Peyer's patch (tissue), 4 donors: Measurements from ENCODE around the gene PRICKLE3. TPM values are rescaled to one million over a fixed set of nuclear protein-coding genes. Genes with fewer than 3 reads are reported as not detected.

Source experiments
- DNase-seq, 3 donors: peaks; one replicate each; pipeline ENCODE4 v3.0.0-alpha.2; 2017 to 2019
- H3K27ac ChIP-seq, 4 donors: fragments of 200-600 bp; sonication (generic); one replicate each; pipeline ENCODE4 v1.5.1; 2016 to 2019
- H3K27me3 ChIP-seq, 2 donors: fragments of 200-600 bp; sonication (generic); one replicate each; pipeline ENCODE4 v1.5.1; 2019
- H3K36me3 ChIP-seq, 3 donors: fragments of 200-600 bp; sonication (generic); one replicate each; pipeline ENCODE4 v1.5.1; 2016 to 2019
- H3K4me1 ChIP-seq, 4 donors: fragments of 200-600 bp; sonication (generic); one replicate each; pipeline ENCODE4 v1.5.1; 2016 to 2019
- H3K4me3 ChIP-seq, 4 donors: fragments of 200-600 bp; sonication (generic); 1 replicate in 3 of 4; 2 replicates in 1 of 4; pipeline ENCODE4 v1.5.1; 2016 to 2019; ENCODE audit warnings: mild to moderate bottlenecking in 1 of 4
- H3K9me3 ChIP-seq, 4 donors: fragments of 200-600 bp; sonication (generic); one replicate each; pipeline ENCODE4 v1.5.1; 2016 to 2019; ENCODE audit warnings: mild to moderate bottlenecking in 1 of 4
- POLR2A ChIP-seq, 2 donors: fragments of 450-650 bp; IDR thresholded peaks; one replicate each; pipeline ENCODE4 v1.5.1; 2017; ENCODE audit warnings: antibody characterized with exemption in 2 of 2, mild to moderate bottlenecking in 2 of 2, moderate library complexity in 2 of 2
- total RNA-seq, 4 donors: library from RNA; depleted of rRNA; stranded (reverse); fragments of >200 nt; gene quantifications; one replicate each; pipeline ENCODE4 v1.1.0, GENCODE V29; 2016
- TF ChIP-seq, protein P1 (sequence below), 6 experiments: fragments of 450-650 bp in 4 of 6; fragments of 200-600 bp in 2 of 6; sonication (generic) in 1 of 6; IDR thresholded peaks; one replicate each; pipeline ENCODE4 v1.5.1; 2017 to 2019; ENCODE audit warnings: antibody characterized with exemption in 6 of 6, mild to moderate bottlenecking in 3 of 6, moderate library complexity in 1 of 6

PRICKLE3 gene
- total RNA-seq, 4 donors from 2014 or later: 22.5 to 47.0 (median 26.8) TPM

DNA sequence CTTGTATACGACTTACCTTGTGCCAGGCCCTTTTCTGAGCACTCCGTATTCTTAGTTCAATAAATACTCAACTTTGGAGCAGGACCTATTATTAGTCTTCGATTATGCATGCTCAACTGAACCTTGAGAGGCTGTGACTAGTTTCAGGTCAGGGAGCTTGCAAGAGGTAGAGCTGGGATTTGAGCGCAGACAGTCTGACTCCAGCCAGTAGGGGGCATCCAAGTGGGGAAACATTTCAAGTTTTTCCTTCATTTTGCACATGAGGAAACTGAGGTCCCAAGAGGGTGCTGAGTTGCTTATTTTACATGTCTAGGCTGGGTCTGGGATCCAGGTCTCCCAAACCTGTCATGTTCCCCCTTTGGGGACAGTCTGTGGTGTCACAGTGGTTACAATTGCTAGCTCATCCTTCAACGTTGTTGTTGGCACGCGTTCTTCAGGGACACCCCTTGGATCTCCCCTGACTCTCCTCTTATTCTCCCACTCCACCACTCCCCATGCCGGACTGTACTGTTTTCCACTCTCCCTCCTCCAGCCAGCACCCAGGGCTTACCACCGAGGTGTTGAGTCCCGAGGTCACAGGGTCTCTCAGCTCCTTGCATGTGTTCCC, 6.7 kb upstream of the PRICKLE3 start:
- no peaks in the 10 kb centered on the region for H3K9me3 ChIP-seq
- no peak for TF ChIP-seq POLR2A (IDR thresholded peaks at IDR 0.05)
- TF ChIP-seq, protein P1, sequence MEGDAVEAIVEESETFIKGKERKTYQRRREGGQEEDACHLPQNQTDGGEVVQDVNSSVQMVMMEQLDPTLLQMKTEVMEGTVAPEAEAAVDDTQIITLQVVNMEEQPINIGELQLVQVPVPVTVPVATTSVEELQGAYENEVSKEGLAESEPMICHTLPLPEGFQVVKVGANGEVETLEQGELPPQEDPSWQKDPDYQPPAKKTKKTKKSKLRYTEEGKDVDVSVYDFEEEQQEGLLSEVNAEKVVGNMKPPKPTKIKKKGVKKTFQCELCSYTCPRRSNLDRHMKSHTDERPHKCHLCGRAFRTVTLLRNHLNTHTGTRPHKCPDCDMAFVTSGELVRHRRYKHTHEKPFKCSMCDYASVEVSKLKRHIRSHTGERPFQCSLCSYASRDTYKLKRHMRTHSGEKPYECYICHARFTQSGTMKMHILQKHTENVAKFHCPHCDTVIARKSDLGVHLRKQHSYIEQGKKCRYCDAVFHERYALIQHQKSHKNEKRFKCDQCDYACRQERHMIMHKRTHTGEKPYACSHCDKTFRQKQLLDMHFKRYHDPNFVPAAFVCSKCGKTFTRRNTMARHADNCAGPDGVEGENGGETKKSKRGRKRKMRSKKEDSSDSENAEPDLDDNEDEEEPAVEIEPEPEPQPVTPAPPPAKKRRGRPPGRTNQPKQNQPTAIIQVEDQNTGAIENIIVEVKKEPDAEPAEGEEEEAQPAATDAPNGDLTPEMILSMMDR (IDR thresholded peaks at IDR 0.05): peak in 5 of 6 experiments; percentile 40 to 46 (median 45)
- H3K27ac ChIP-seq: no peak overlapping the region
- H3K4me1 ChIP-seq: no peaks in the 10 kb centered on the region
- H3K36me3 ChIP-seq: no peaks in the 10 kb centered on the region
- DNase-seq: no peak
- H3K27me3 ChIP-seq: no peaks in the 10 kb centered on the region
- H3K4me3 ChIP-seq: no peak overlapping the region

DNA sequence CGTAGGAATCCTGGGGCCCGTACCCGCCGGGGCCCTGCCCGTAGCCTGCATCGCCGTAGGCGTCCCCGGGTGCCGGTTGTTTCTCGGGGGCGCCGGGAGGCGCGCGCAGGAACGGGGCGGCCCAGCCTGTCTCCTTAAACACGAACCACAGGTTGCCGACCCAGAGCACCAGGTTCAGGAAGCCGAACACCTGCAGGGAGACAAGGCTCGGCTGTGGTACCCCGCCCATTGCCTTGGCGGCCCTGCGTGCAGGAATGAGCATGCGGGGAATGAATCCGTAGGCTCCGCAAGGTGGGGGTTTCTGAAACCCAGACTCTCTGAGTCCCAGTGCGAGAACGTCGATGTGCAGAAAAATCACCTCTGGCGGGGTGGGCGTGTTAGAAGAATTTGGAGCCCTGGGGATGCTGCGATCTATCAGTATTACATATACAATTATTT, 5.4 kb upstream of the PRICKLE3 start:
- no peaks in the 10 kb centered on the region for H3K9me3 ChIP-seq

DNA sequence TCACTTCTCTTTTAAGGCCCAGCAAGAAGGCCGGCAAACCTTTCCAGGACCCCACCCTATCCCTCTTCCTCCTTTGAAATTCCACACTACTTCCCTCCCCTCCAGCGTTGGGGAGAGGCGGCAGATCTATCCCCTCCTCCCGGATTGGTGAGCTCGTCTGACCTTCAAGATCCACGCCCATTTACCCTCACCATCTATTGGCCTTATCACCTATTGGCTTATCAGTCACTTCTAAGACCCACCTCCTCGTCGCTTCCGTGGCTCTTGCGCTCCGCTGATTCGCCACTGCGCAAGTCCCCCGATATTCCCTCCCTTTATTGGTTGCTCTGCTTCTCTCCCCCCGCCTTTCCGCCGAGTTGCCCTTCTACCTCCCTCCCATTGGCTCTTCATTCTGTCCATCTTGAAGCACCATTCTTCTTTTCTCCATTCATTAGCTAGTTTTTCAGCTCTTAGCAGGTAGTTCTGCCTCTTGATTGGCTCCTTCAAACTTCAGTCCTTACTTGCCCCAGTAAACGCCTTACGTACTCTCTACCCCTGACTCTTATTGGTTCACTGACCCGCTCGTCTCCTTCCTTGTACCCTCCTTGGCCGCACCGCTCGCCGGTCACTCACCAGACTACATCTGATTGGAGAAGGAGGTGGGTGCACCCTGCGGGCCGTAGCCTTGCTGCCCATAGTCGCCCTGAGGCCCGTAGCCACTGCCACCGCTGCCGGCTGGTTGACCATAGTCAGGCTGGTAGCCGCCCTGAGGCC, 4.8 kb upstream of the PRICKLE3 start:
- H3K36me3 ChIP-seq: no peaks in the 10 kb centered on the region
- H3K27ac ChIP-seq: peak overlapping the region; percentile 84 to 92 (median 86)
- DNase-seq: peak; percentile 85 to 95 (median 88)
- peak overlapping the region; percentile 49 to 70 (median 60) for H3K4me3 ChIP-seq
- no peaks in the 10 kb centered on the region for H3K9me3 ChIP-seq
- no peaks in the 10 kb centered on the region for H3K27me3 ChIP-seq
- peak; percentile 84 to 89 for TF ChIP-seq POLR2A (IDR thresholded peaks at IDR 0.05)
- TF ChIP-seq, protein P1 (IDR thresholded peaks at IDR 0.05): peak in 1 of 6 experiments; percentile 14
- no peaks in the 10 kb centered on the region for H3K4me1 ChIP-seq

More for the DNA sequence above, 5.4 kb upstream of the PRICKLE3 start:
- Histone ChIP-seq H3K36me3 (no peaks in the 10 kb centered on the region), H3K27me3 (no peaks in the 10 kb centered on the region), H3K4me3 (peak overlapping the region; percentile 49 to 70 (median 60)), H3K4me1 (no peaks in the 10 kb centered on the region), H3K27ac (peak overlapping the region; percentile 81 to 91 (median 84))
- TF ChIP-seq, protein P1 (IDR thresholded peaks at IDR 0.05): no peak
- no peak for TF ChIP-seq POLR2A (IDR thresholded peaks at IDR 0.05)
- DNase-seq: no peak

- Histone ChIP-seq H3K27me3 (no peaks in the 10 kb centered on the region), H3K4me1 (peaks cover 0 to 6% (median 0%) of the 10 kb centered on the region in 4 donors), H3K4me3 (peak overlapping the region in 1 of 4 donors; percentile 55), H3K27ac (peak overlapping the region in 3 of 4 donors; percentile 72 to 92 (median 87)), H3K36me3 (no peaks in the 10 kb centered on the region), H3K9me3 (no peaks in the 10 kb centered on the region)
- DNase-seq: no peak
- no peak for TF ChIP-seq POLR2A (IDR thresholded peaks at IDR 0.05)
- TF ChIP-seq, protein P1 (IDR thresholded peaks at IDR 0.05): no peak
These were observed 3.4 kb upstream of the PRICKLE3 start for GRCh38 chrX:49189606-49190005.

DNA sequence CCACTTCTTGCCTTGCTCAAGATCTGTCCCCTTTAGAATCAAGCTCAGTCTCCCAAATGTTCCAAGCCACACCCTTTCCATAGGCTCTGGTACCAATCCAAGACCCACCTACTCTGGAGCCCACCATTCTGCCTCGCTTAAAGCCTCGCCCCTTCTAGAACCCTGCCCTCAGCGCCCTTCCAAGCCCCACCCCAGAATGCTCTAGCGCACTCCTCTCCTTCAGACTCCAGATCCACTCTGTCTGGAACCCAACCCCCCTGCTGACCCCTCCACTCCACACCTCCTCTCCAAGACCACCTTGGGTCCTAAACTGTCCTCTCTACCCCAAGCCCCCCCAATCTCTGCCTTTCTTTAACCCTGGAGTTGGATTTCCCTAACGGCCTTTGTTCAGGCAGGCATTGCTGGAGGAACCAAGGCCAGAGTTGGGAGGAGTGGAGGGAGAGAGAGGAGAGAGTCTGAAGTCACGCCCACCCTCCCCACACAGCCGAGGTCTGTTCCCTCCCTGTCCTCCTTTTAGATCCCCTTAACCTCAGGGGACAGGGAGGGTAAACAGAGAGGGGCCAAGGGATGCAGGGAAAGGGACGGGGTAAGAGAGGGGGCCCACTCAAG, 2.4 kb upstream of the PRICKLE3 start:
- H3K27ac ChIP-seq: no peak overlapping the region
- TF ChIP-seq, protein P1 (IDR thresholded peaks at IDR 0.05): no peak
- no peak for TF ChIP-seq POLR2A (IDR thresholded peaks at IDR 0.05)

More for the DNA sequence above, 2.4 kb upstream of the PRICKLE3 start:
- no peak overlapping the region for H3K4me3 ChIP-seq
- H3K36me3 ChIP-seq: peaks cover 0 to under 1% (median 0%) of the 10 kb centered on the region in 3 donors
- H3K9me3 ChIP-seq: no peaks in the 10 kb centered on the region
- no peak for DNase-seq
- H3K4me1 ChIP-seq: peaks cover 0 to 6% (median 0%) of the 10 kb centered on the region in 4 donors
- no peaks in the 10 kb centered on the region for H3K27me3 ChIP-seq
